HG03039 (cell line): Measurements from ENCODE around the gene SH3RF3.
"Not testable (repeated sequence)": the region's sequence is repeated elsewhere in the genome, so short reads cannot be mapped to it uniquely, and the experiment has no call there.

Source experiments
- ATAC-seq: cut with Tn5 transposase; IDR thresholded peaks from one replicate; pipeline ENCODE4 v1.9.1; 2021; ENCODE audit warnings: mild to moderate bottlenecking, moderate library complexity; ENCODE audit not compliant: unreplicated experiment

Gene SH3RF3

GRCh38 chr2:109527079-109527478, 398.1 kb downstream of the SH3RF3 start:
- ATAC-seq: no peak

GRCh38 chr2:109527846-109528705, 399.1 kb downstream of the SH3RF3 start:
- ATAC-seq: no peak

DNA sequence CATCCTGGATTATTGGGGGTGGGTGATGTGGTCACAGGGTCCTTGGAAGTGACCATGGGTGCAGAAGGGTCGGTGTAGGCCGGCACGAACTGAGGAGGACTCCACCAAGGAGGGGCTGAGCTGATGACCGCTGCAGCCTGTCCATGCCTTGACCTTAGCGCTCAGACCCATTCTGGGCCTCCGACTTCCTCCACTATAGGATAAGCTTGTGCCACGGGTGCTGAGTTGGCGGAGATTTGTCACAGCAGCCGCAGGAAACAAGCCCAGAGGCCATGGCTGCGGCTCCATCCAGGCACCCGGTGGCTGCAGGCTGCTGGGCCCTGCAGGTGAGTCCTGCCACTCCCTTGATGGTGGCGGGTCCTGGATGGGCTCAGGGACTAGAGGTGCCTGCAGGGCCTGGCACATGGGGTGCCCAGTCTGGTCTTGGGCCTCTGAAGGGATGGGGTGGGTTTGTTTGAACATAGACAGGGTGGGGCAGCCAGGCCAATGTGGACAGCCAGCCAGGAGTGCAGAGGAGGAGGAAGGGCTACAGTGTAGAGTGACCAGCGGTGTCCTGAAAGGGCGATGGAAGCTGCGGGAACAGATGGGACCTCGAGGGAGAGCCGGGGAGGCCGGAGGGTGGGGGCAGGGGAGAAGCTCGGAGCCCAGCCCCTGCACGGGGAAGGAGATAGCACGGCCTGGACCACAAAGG, 400.0 kb downstream of the SH3RF3 start:
- no peak for ATAC-seq

DNA sequence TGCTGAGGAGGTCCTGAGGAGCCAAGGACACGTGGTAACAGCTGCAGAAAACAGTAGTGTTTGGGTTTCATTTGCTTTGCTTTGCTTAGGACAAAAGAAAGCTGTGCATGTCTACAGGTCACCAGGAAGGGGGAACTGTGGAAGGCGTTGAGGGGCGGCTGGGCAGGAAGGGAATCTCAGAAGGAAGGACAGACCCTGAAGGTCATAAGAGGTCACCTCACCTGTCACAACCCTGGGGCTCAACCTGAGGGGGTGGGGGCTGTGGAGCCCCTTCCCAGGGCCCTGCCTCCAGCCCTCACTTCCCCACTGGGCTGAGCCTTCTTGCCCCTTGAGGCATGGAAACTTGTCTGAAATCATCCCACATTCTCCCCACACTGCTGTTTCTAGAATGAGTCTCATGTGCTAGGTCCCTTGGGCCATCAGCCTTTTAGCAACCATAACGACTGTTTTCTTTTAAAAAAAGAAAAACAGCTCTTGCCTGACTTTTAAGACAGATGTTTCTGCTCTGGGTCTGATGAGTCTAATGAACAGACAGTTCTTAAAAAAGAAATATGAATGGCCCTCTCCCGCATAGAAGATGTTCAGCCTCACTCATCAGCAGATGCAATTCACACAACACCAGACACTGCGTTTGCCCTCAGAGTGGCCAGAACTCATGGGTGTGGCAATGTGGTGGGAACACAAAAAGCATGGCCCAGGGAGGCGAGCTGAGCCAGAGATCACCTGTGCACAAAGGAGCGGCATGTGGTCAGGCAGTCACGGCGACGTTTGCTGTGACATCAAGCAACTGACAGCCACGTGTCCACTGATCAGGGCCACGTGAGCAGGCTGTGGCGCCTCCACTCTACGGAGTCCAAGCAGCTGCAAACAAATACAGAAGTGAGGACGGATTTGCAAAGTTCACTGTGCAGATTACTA, 400.8 kb downstream of the SH3RF3 start:
- ATAC-seq: no peak

GRCh38 chr2:109530712-109531111, 401.7 kb downstream of the SH3RF3 start:
- ATAC-seq: no peak

GRCh38 chr2:109531221-109531620, 402.2 kb downstream of the SH3RF3 start:
- no peak for ATAC-seq

DNA sequence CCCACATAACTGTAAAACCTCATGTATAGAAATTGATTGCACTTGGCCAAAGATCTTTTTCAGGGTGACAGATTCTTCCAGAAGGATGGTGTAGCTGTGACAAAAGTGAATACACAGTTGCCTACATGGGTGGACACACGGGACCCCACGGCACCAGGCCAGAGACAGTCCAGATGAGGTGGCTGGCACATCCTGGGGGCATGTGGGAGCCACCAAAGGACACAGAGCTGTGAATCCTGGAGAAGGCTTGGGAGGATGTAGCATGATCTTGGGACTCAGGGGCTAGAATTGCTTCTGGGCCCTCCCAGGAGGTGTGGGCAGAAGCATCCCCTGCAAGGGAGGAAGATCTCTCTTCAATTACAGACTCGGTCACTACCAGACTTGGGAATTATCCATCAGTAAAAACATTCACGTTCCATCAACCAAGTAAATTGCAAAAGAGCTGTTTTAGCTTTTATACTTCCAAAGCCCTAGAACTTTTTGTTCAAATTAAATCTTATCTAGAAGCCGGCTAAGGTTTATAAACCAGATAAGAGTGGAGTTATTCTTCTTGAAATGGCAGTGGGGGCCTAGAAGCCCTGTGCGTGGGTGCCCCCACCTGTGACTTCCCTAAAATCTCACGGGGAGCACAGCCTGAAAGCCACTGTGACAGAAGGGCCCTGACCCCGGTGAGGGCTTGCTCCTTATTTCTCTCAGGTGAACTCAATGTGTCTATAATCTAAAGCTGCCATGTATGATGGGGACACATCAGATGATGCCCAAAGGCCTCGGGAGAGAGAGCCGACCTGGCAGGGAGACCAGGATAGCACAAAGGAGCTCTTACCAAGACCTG, 403.1 kb downstream of the SH3RF3 start:
- no peak for ATAC-seq

- ATAC-seq: no peak
Measured at GRCh38 chr2:109532728-109533076, 403.7 kb downstream of the SH3RF3 start.

GRCh38 chr2:109533823-109534222, 404.8 kb downstream of the SH3RF3 start:
- no peak for ATAC-seq

DNA sequence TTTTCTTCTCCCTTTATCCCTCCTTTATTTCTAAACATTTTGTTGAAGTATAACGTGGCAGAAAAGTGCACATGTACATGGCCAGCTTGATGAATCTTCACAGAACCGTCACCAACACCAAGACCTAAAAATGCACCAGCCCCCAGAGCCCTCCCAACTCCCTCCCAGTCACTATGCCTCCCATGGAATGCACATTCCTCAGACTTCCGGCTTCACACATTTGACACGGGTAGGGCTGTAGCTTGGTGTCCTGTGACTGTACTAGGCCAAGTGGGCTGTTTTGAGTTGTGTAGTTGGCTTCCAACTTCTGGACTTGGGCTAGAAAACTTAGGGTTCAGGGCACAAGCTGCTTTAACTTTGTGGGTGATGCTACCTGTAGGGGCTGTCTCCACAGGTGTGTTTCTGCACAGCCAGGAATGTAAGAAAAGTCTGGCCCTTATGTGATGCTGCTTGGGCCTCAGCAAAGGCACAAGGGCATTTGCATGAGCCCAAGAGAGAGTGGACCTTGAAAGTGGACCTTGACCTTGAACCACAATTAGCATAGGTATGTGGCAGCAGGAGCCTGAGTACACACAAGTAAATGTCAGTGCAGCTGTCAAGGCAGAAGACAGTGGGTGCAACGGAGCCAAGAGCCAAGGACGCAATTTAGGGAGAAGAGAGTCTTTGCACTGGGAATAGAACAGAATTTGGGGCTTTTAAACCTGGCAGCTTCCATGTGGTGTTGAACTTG, 406.4 kb downstream of the SH3RF3 start:
- no peak for ATAC-seq

DNA sequence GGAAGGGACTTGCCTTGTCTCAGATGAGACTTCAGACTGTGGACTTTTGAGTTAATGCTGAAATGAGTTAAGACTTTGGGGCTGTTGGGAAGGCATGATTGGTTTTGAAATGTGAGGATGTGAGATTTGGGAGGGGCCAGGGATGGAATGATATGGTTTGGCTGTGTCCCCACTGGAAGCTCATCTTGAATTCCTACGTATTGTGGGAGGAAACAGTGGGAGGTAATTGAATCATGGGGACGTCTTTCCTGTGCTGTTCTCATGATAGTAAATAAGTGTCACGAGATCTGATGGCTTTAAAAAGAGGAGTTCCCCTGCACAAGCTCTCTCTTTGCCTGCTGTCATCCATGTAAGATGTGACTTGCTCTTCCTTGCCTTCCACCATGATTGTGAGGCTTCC, 407.6 kb downstream of the SH3RF3 start:
- not testable (repeated sequence) for ATAC-seq

- ATAC-seq: no peak
Measured at GRCh38 chr2:109537565-109538222, 408.7 kb downstream of the SH3RF3 start.

- no peak for ATAC-seq
Measured at GRCh38 chr2:109538546-109538945, 409.5 kb downstream of the SH3RF3 start.

- no peak for ATAC-seq
Measured at GRCh38 chr2:109542384-109542783, 413.4 kb downstream of the SH3RF3 start.

DNA sequence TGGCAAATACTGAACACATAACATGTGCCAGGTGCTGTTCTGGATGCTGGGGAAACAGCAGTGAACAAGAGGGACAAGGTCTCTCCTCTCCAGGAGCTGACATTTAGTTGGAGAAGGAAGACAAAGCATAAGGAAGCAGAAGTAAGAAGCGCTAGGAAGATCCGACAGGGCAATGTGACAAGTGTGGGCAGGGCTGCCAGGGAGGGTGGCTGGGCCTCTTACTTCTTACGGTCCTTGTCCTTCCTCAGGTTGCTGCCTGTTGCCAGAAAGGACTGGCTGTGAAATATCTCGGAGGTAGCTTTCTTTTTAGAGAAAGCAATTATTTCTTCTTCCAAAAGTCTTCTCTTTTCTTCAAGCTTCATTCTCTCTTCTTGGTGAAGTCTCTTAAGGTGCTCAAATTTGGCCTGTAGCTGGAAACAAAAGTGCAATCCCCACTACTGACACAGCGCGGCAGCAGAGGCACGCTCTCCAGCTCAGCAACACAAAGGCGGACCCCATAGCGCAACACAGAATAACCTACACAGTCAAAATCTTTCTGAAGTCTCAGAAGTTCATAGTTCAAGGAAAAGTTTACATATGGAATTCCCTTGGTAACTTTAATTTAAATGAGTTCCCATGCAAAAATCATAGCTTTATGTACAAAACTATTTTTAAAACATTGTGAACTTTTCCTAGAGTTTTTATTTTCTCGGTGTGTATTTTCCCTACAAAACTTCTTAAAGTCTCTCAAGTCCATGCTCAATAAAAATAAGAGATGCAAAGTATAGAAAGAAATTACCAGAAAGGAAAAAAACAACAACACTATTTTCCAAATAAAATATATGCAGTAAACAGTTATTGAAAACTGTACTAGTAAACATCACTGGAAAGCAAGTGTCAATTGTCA, 417.1 kb downstream of the SH3RF3 start:
- ATAC-seq: no peak

- ATAC-seq: no peak
Measured at GRCh38 chr2:109547280-109547679, 418.3 kb downstream of the SH3RF3 start.

GRCh38 chr2:109549016-109549590, 420.1 kb downstream of the SH3RF3 start:
- ATAC-seq: no peak
